Transverse colon (tissue), 3 donors: ENCODE data around the gene TNFSF18.

ENCODE experiments used
- EP300 ChIP-seq: sonication (generic); formaldehyde crosslinking; IDR thresholded peaks from one replicate; pipeline ENCODE4 v1.6.1; 2017; ENCODE audit warnings: antibody characterized with exemption, low read depth
- POLR2AphosphoS5 ChIP-seq, 3 donors: sonication (generic); formaldehyde crosslinking; IDR thresholded peaks; one replicate each; pipeline ENCODE4 v1.6.1; 2016; ENCODE audit warnings: antibody characterized with exemption in 3 of 3

DNA sequence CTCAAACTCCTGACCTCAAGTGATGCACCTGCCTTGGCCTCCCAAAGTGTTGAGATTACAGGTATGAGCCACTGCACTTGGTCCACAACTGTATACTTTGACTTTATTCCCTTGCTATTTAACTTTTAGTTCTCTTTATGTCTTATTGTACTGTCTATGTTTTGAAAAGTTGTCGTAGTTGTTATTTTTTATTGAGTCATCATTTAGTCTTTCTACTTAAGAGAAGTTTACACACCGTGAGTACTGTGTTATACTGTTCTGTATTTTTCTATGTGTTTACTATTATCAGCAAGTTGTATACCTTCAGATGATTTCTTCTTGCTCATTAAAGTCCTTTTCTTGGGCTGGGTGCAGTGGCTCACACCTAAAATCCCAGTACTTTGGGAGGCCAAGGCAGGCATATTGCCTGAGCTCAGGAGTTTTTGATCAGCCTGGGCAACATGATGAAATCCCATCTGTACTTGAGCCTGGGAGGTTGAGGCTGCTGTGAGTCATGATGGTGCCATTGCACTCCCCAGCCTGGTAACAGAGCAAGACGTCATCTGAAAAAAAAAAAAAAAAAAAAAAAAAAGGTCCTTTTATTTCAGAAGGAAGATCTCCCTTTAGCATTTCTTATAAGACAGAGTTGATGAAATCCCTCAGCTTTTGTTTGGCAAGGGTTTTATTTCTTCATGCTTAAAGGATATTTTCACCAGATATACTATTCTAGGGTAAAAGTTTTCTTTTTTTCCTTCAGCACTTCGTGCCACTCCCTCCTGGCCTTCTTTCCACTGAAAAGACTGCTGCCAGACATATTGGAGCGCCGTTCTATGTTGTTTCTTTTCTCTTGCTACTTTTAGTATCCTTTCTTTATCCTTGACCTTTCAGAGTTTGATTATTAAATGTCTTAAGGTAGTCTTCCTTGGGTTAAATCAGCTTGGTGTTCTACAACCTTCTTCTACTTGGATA is 47.6 kb downstream of the TNFSF18 start:
- TF ChIP-seq POLR2AphosphoS5 (IDR thresholded peaks at IDR 0.05) (no peak), EP300 (no peak)
